Measurements from ENCODE around the gene BRD1. TPM values are rescaled to one million over a fixed set of nuclear protein-coding genes. Genes with fewer than 3 reads are reported as not detected.

Gene BRD1
- total and polyA plus RNA-seq, 2 experiments from 2014 or later = 25.0 to 25.9 TPM

DNA sequence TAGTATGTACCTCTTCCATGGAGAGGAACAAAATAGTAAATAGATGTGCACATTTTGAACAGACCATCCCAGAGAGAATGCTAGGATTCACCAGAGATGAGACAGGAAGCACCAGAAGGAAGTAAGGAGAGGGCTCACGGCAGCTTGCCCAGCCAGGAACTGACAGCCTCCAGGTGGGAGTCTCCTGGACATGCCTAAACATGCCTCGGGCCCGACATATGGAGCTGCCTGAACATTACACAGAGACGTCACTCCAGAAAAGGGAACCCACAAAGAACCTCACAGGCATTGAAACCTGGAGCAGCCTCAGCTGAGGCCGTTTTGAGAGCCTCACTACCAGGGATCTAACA lies 67.4 kb downstream of the BRD1 start:
- H3K4me3 ChIP-seq = no peak overlapping the region
- 85% methylated on average over 5 of the region's 5 CpGs for WGBS (ENCODE audit: low lambda C conversion rate, missing lambda C conversion rate)
- H3K9me2 ChIP-seq (replicated peaks; ENCODE audit: insufficient read depth) = no peaks in the 10 kb centered on the region
- H3K9me3 ChIP-seq (ENCODE audit: low read depth) = no peaks in the 10 kb centered on the region
- DNase-seq (ENCODE audit: low spot score) = no peak
- TF ChIP-seq EZH2phosphoT487 (IDR thresholded peaks at IDR 0.05; ENCODE audit: low read depth, severe bottlenecking, unreplicated experiment) (no peak), EZH2 (IDR thresholded peaks at IDR 0.05; ENCODE audit: borderline replicate concordance) (no peak)
- TF ChIP-seq, protein P1, sequence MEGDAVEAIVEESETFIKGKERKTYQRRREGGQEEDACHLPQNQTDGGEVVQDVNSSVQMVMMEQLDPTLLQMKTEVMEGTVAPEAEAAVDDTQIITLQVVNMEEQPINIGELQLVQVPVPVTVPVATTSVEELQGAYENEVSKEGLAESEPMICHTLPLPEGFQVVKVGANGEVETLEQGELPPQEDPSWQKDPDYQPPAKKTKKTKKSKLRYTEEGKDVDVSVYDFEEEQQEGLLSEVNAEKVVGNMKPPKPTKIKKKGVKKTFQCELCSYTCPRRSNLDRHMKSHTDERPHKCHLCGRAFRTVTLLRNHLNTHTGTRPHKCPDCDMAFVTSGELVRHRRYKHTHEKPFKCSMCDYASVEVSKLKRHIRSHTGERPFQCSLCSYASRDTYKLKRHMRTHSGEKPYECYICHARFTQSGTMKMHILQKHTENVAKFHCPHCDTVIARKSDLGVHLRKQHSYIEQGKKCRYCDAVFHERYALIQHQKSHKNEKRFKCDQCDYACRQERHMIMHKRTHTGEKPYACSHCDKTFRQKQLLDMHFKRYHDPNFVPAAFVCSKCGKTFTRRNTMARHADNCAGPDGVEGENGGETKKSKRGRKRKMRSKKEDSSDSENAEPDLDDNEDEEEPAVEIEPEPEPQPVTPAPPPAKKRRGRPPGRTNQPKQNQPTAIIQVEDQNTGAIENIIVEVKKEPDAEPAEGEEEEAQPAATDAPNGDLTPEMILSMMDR (IDR thresholded peaks at IDR 0.05; ENCODE audit: poor library complexity) = no peak
- no peaks in the 10 kb centered on the region for H3K4me1 ChIP-seq (ENCODE audit: insufficient read depth)
- H3K36me3 ChIP-seq (replicated peaks; ENCODE audit: insufficient read depth, low read depth) = no peaks in the 10 kb centered on the region
- no peak overlapping the region for H3K4me2 ChIP-seq
- H3K79me2 ChIP-seq = no peaks in the 10 kb centered on the region
- no peaks in the 10 kb centered on the region for H4K20me1 ChIP-seq (ENCODE audit: insufficient read depth, poor library complexity, severe bottlenecking)
- no peak overlapping the region for H3K27ac ChIP-seq
- no peak overlapping the region for H2AFZ ChIP-seq
- H3K27me3 ChIP-seq = no peaks in the 10 kb centered on the region

DNA sequence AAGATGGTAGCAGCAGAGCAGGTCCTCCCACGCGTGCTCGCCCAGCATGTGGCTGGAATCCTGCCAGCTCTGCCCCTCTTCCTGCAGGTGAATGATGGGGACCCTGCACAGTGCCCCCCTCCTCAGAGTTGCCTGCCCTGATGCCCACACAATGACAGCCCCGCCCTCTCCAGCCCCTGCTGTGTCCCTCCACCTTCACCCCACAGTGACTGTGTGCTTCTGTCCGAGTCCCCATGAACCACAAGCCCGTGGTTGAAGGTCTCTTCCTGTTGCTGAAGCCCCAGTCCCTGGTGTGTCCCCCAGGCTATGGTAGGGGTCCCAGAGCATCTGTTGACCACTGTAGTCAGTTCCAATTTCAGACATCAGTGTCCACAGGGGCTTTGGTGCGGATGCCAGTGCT lies 71.0 kb downstream of the BRD1 start:
- no peak overlapping the region for H3K4me2 ChIP-seq
- TF ChIP-seq, protein P1 (IDR thresholded peaks at IDR 0.05; ENCODE audit: poor library complexity) = no peak
- TF ChIP-seq EZH2phosphoT487 (IDR thresholded peaks at IDR 0.05; ENCODE audit: low read depth, severe bottlenecking, unreplicated experiment) (no peak), EZH2 (IDR thresholded peaks at IDR 0.05; ENCODE audit: borderline replicate concordance) (no peak)
- H3K4me1 ChIP-seq (ENCODE audit: insufficient read depth) = no peaks in the 10 kb centered on the region
- H3K27ac ChIP-seq = no peak overlapping the region
- no peaks in the 10 kb centered on the region for H3K79me2 ChIP-seq
- no peaks in the 10 kb centered on the region for H3K9me3 ChIP-seq (ENCODE audit: low read depth)
- 97% methylated on average over 7 of the region's 7 CpGs for WGBS (ENCODE audit: low lambda C conversion rate, missing lambda C conversion rate)
- no peaks in the 10 kb centered on the region for H3K27me3 ChIP-seq
- DNase-seq (ENCODE audit: low spot score) = no peak
- no peak overlapping the region for H3K4me3 ChIP-seq
- no peaks in the 10 kb centered on the region for H3K9me2 ChIP-seq (replicated peaks; ENCODE audit: insufficient read depth)
- no peaks in the 10 kb centered on the region for H4K20me1 ChIP-seq (ENCODE audit: insufficient read depth, poor library complexity, severe bottlenecking)
- no peak overlapping the region for H2AFZ ChIP-seq
- H3K36me3 ChIP-seq (replicated peaks; ENCODE audit: insufficient read depth, low read depth) = no peaks in the 10 kb centered on the region

DNA sequence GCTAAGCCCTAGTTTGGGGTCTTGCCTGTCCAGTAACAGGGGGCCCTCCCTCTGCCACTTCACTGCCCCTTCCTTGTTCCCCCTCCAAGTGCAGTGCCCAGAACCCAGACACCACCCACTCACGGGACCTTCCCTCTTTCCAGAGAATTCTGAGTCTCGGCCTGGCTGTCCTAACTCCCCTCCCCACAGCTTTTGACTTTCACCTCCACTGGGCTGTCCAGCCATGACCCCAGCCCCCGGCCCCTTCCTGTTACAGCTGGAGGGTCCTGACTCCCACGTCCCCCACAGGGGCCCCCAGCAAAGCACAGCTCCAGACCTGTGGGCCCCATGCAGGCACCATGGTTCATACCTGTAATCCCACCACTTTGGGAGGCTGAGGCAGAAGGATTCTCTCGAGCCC lies 71.5 kb downstream of the BRD1 start:
- no peak for DNase-seq (ENCODE audit: low spot score)
- TF ChIP-seq, protein P1 (IDR thresholded peaks at IDR 0.05; ENCODE audit: poor library complexity) = no peak
- TF ChIP-seq EZH2 (IDR thresholded peaks at IDR 0.05; ENCODE audit: borderline replicate concordance) (no peak), EZH2phosphoT487 (IDR thresholded peaks at IDR 0.05; ENCODE audit: low read depth, severe bottlenecking, unreplicated experiment) (no peak)
- no peaks in the 10 kb centered on the region for H3K36me3 ChIP-seq (replicated peaks; ENCODE audit: insufficient read depth, low read depth)
- no peak overlapping the region for H3K4me2 ChIP-seq
- H3K4me3 ChIP-seq = no peak overlapping the region
- no peak overlapping the region for H2AFZ ChIP-seq
- H3K9me2 ChIP-seq (replicated peaks; ENCODE audit: insufficient read depth) = no peaks in the 10 kb centered on the region
- no peak overlapping the region for H3K27ac ChIP-seq
- WGBS (ENCODE audit: low lambda C conversion rate, missing lambda C conversion rate) = 91% methylated on average over 4 of the region's 5 CpGs
- H3K27me3 ChIP-seq = no peaks in the 10 kb centered on the region
- H3K4me1 ChIP-seq (ENCODE audit: insufficient read depth) = no peaks in the 10 kb centered on the region
- H3K79me2 ChIP-seq = no peaks in the 10 kb centered on the region
- H3K9me3 ChIP-seq (ENCODE audit: low read depth) = no peaks in the 10 kb centered on the region
- no peaks in the 10 kb centered on the region for H4K20me1 ChIP-seq (ENCODE audit: insufficient read depth, poor library complexity, severe bottlenecking)

DNA sequence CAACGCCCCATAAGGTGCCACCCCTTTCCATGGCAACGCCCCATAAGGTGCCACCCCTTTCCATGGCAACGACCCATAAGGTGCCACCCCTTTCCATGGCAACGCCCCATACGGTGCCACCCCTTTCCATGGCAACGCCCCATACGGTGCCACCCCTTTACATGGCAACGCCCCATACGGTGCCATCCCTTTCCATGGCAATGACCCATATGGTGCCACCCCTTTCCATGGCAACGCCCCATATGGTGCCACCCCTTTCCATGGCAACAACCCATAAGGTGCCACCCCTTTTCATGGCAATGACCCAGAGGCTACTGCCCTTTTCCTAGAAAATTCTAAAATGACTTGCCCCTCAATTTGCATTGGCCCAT lies 72.1 kb downstream of the BRD1 start:
- DNase-seq (ENCODE audit: low spot score) = no peak
- H2AFZ ChIP-seq = no peak overlapping the region
- H3K4me1 ChIP-seq (ENCODE audit: insufficient read depth) = no peaks in the 10 kb centered on the region
- 95% methylated on average over 10 of the region's 10 CpGs for WGBS (ENCODE audit: low lambda C conversion rate, missing lambda C conversion rate)
- H4K20me1 ChIP-seq (ENCODE audit: insufficient read depth, poor library complexity, severe bottlenecking) = no peaks in the 10 kb centered on the region
- H3K27me3 ChIP-seq = no peaks in the 10 kb centered on the region
- no peak overlapping the region for H3K27ac ChIP-seq
- TF ChIP-seq, protein P1 (IDR thresholded peaks at IDR 0.05; ENCODE audit: poor library complexity) = no peak
- TF ChIP-seq EZH2 (IDR thresholded peaks at IDR 0.05; ENCODE audit: borderline replicate concordance) (no peak), EZH2phosphoT487 (IDR thresholded peaks at IDR 0.05; ENCODE audit: low read depth, severe bottlenecking, unreplicated experiment) (no peak)
- no peaks in the 10 kb centered on the region for H3K9me3 ChIP-seq (ENCODE audit: low read depth)
- no peaks in the 10 kb centered on the region for H3K36me3 ChIP-seq (replicated peaks; ENCODE audit: insufficient read depth, low read depth)
- no peaks in the 10 kb centered on the region for H3K79me2 ChIP-seq
- H3K4me2 ChIP-seq = no peak overlapping the region
- H3K9me2 ChIP-seq (replicated peaks; ENCODE audit: insufficient read depth) = no peaks in the 10 kb centered on the region
- no peak overlapping the region for H3K4me3 ChIP-seq
